Parathyroid adenoma (tissue), 2 donors: ENCODE data around the gene STK35.

ENCODE experiments used
- H2AFZ ChIP-seq: fragments of 300-600 bp; sonication (generic); one replicate; pipeline ENCODE4 v1.7.0; 2017; ENCODE audit warnings: antibody characterized with exemption, mild to moderate bottlenecking
- H3K27ac ChIP-seq: fragments of 300-600 bp; sonication (generic); one replicate; pipeline ENCODE4 v1.7.0; 2017
- H3K27me3 ChIP-seq: fragments of 300-600 bp; sonication (generic); one replicate; pipeline ENCODE4 v1.7.0; 2017; ENCODE audit warnings: low read length; ENCODE audit not compliant: control insufficient read depth, insufficient read depth
- H3K36me3 ChIP-seq: fragments of 300-600 bp; sonication (generic); one replicate; pipeline ENCODE4 v1.7.0; 2017; ENCODE audit warnings: low read length; ENCODE audit not compliant: control insufficient read depth, insufficient read depth
- H3K4me1 ChIP-seq: fragments of 300-600 bp; sonication (generic); one replicate; pipeline ENCODE4 v1.7.0; 2017; ENCODE audit warnings: control low read depth
- H3K4me2 ChIP-seq: fragments of 300-600 bp; sonication (generic); one replicate; pipeline ENCODE4 v1.7.0; 2017; ENCODE audit warnings: low read length
- H3K4me3 ChIP-seq: fragments of 300-600 bp; sonication (generic); one replicate; pipeline ENCODE4 v1.7.0; 2017; ENCODE audit warnings: low read depth, low read length
- H3K79me2 ChIP-seq: fragments of 300-600 bp; sonication (generic); one replicate; pipeline ENCODE4 v1.7.0; 2017; ENCODE audit warnings: control low read depth
- H3K9ac ChIP-seq: fragments of 300-600 bp; sonication (generic); one replicate; pipeline ENCODE4 v1.7.0; 2017; ENCODE audit warnings: mild to moderate bottlenecking
- H3K9me3 ChIP-seq: fragments of 300-600 bp; sonication (generic); one replicate; pipeline ENCODE4 v1.7.0; 2017; ENCODE audit warnings: low read length; ENCODE audit not compliant: control insufficient read depth
- CTCF ChIP-seq: fragments of 300-600 bp; sonication (generic); IDR thresholded peaks from one replicate; pipeline ENCODE4 v1.7.0; 2017; ENCODE audit warnings: antibody characterized with exemption, mild to moderate bottlenecking
- donor health status: primary hyperparathyroidism.

The STK35 gene

GRCh38 chr20:2124564-2125213 is 23.1 kb downstream of the STK35 start:
- H3K9ac ChIP-seq = no peak overlapping the region
- H3K27me3 ChIP-seq = no peaks in the 10 kb centered on the region
- no peak overlapping the region for H2AFZ ChIP-seq
- H3K9me3 ChIP-seq = no peaks in the 10 kb centered on the region
- TF ChIP-seq CTCF = no peak
- no peak overlapping the region for H3K4me3 ChIP-seq
- peaks cover 3% of the 10 kb centered on the region for H3K4me1 ChIP-seq
- H3K27ac ChIP-seq = no peak overlapping the region
- H3K36me3 ChIP-seq = no peaks in the 10 kb centered on the region
- H3K4me2 ChIP-seq = no peak overlapping the region
- peaks cover 89% of the 10 kb centered on the region for H3K79me2 ChIP-seq

- H3K9me3 ChIP-seq = no peaks in the 10 kb centered on the region
- H3K4me1 ChIP-seq = peaks cover 3% of the 10 kb centered on the region
- no peak overlapping the region for H3K27ac ChIP-seq
Observed at GRCh38 chr20:2125474-2126112, 24.0 kb downstream of the STK35 start.

DNA sequence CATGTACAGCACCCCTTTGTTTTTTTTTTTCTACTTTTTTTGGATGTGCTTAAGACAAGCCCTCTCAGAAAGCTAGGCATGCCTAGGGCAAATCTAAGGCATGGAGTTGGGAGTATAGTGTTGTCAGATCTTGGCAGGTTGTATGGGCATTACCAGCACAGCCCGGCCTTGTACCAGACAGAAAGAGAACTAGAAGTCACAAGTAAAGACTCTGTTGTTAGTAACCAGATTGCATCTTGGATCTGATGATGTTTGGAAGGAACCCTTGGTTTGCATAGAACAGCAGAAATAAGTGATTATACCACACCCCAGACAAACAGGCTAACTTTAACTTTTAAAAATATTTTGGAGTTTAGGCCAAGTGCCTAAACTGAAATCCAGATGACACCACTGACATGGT is 25.6 kb downstream of the STK35 start:
- Histone ChIP-seq H3K4me3 (no peak overlapping the region), H3K9me3 (no peaks in the 10 kb centered on the region), H3K27me3 (no peaks in the 10 kb centered on the region), H3K79me2 (peaks cover 75% of the 10 kb centered on the region), H3K4me2 (no peak overlapping the region), H3K27ac (no peak overlapping the region), H3K9ac (no peak overlapping the region), H2AFZ (no peak overlapping the region), H3K4me1 (peaks cover 3% of the 10 kb centered on the region), H3K36me3 (no peaks in the 10 kb centered on the region)
- TF ChIP-seq CTCF = no peak

More at GRCh38 chr20:2125474-2126112, 24.0 kb downstream of the STK35 start:
- TF ChIP-seq CTCF = no peak
- no peaks in the 10 kb centered on the region for H3K27me3 ChIP-seq
- H3K9ac ChIP-seq = no peak overlapping the region
- H3K79me2 ChIP-seq = peaks cover 88% of the 10 kb centered on the region
- no peak overlapping the region for H3K4me2 ChIP-seq
- H3K4me3 ChIP-seq = no peak overlapping the region
- no peaks in the 10 kb centered on the region for H3K36me3 ChIP-seq
- H2AFZ ChIP-seq = no peak overlapping the region

GRCh38 chr20:2128542-2128941 is 26.9 kb downstream of the STK35 start:
- H3K27ac ChIP-seq = no peak overlapping the region
- peaks cover 65% of the 10 kb centered on the region for H3K79me2 ChIP-seq
- no peaks in the 10 kb centered on the region for H3K36me3 ChIP-seq
- no peak for TF ChIP-seq CTCF
- H3K9me3 ChIP-seq = no peaks in the 10 kb centered on the region
- no peak overlapping the region for H2AFZ ChIP-seq
- no peaks in the 10 kb centered on the region for H3K27me3 ChIP-seq
- H3K4me2 ChIP-seq = no peak overlapping the region
- no peak overlapping the region for H3K4me3 ChIP-seq
- H3K9ac ChIP-seq = no peak overlapping the region
- no peaks in the 10 kb centered on the region for H3K4me1 ChIP-seq
